ENCODE measurements around the gene ROR1.

DNA sequence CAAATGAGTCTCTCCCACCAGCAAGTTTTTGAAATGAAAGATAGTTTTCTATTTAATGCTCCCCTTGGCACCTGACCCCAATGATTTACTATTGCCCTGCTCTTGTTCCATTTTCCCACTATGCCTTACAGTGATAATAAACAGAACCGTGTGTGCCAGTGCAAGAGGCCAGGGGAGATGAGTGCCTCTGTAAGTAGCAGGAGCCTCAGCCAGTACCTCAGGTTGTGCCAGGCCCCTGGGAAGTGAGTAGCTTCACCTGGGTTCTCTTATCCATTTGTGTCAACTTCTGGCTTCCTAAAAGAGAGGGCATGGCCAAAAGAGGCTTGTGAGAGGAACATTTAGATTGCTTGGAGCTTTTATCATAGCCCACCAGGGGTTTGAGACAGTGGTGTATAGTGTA lies 3.4 kb upstream of the ROR1 start:
- TF ChIP-seq, protein P1, sequence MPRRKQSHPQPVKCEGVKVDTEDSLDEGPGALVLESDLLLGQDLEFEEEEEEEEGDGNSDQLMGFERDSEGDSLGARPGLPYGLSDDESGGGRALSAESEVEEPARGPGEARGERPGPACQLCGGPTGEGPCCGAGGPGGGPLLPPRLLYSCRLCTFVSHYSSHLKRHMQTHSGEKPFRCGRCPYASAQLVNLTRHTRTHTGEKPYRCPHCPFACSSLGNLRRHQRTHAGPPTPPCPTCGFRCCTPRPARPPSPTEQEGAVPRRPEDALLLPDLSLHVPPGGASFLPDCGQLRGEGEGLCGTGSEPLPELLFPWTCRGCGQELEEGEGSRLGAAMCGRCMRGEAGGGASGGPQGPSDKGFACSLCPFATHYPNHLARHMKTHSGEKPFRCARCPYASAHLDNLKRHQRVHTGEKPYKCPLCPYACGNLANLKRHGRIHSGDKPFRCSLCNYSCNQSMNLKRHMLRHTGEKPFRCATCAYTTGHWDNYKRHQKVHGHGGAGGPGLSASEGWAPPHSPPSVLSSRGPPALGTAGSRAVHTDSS (tag by site-specific recombination; IDR thresholded peaks at IDR 0.05) = no peak
- TF ChIP-seq, protein P2, sequence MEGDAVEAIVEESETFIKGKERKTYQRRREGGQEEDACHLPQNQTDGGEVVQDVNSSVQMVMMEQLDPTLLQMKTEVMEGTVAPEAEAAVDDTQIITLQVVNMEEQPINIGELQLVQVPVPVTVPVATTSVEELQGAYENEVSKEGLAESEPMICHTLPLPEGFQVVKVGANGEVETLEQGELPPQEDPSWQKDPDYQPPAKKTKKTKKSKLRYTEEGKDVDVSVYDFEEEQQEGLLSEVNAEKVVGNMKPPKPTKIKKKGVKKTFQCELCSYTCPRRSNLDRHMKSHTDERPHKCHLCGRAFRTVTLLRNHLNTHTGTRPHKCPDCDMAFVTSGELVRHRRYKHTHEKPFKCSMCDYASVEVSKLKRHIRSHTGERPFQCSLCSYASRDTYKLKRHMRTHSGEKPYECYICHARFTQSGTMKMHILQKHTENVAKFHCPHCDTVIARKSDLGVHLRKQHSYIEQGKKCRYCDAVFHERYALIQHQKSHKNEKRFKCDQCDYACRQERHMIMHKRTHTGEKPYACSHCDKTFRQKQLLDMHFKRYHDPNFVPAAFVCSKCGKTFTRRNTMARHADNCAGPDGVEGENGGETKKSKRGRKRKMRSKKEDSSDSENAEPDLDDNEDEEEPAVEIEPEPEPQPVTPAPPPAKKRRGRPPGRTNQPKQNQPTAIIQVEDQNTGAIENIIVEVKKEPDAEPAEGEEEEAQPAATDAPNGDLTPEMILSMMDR (tag by site-specific recombination; IDR thresholded peaks at IDR 0.05) = no peak
- TF ChIP-seq ZNF146 (tag by site-specific recombination; IDR thresholded peaks at IDR 0.05) (no peak), ZSCAN30 (tag by site-specific recombination; IDR thresholded peaks at IDR 0.05) (no peak), ZNF292 (tag by site-specific recombination; IDR thresholded peaks at IDR 0.05; ENCODE audit: borderline replicate concordance, low read depth) (no peak)
- TF ChIP-seq, protein P3, sequence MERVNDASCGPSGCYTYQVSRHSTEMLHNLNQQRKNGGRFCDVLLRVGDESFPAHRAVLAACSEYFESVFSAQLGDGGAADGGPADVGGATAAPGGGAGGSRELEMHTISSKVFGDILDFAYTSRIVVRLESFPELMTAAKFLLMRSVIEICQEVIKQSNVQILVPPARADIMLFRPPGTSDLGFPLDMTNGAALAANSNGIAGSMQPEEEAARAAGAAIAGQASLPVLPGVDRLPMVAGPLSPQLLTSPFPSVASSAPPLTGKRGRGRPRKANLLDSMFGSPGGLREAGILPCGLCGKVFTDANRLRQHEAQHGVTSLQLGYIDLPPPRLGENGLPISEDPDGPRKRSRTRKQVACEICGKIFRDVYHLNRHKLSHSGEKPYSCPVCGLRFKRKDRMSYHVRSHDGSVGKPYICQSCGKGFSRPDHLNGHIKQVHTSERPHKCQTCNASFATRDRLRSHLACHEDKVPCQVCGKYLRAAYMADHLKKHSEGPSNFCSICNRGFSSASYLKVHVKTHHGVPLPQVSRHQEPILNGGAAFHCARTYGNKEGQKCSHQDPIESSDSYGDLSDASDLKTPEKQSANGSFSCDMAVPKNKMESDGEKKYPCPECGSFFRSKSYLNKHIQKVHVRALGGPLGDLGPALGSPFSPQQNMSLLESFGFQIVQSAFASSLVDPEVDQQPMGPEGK (tag by site-specific recombination; IDR thresholded peaks at IDR 0.05) = no peak

Data from HEK293 (cell line).